Uterus (tissue), 4 donors: ENCODE results near the gene B2M. TPM values are rescaled to one million over a fixed set of nuclear protein-coding genes. Genes with fewer than 3 reads are reported as not detected.
"Not testable (repeated sequence)": the region's sequence is repeated elsewhere in the genome, so short reads cannot be mapped to it uniquely, and the experiment has no call there.

Source experiments
- DNase-seq, 2 donors: peaks; one replicate each; pipeline ENCODE4 v3.0.0-alpha.2; 2019 to 2020
- H3K27ac ChIP-seq, 2 donors: fragments of 200-600 bp; sonication (generic); 1 replicate in 1 of 2; 2 replicates in 1 of 2; pipeline ENCODE4 v1.5.1; 2016 to 2018
- H3K27me3 ChIP-seq, 2 donors: fragments of 200-600 bp; sonication (generic); one replicate each; pipeline ENCODE4 v1.5.1; 2018 to 2019; ENCODE audit warnings: control low read depth in 1 of 2
- H3K36me3 ChIP-seq, 2 donors: fragments of 200-600 bp; sonication (generic); one replicate each; pipeline ENCODE4 v1.5.1; 2019; ENCODE audit warnings: control low read depth in 1 of 2
- H3K4me1 ChIP-seq, 2 donors: fragments of 200-600 bp; sonication (generic); one replicate each; pipeline ENCODE4 v1.5.1; 2018 to 2019; ENCODE audit warnings: control low read depth in 1 of 2
- H3K4me3 ChIP-seq, 2 donors: fragments of 200-600 bp; sonication (generic); 1 replicate in 1 of 2; 2 replicates in 1 of 2; pipeline ENCODE4 v1.5.1; 2018 to 2019; ENCODE audit warnings: mild to moderate bottlenecking in 1 of 2
- H3K9me3 ChIP-seq, 2 donors: fragments of 200-600 bp; sonication (generic); one replicate each; pipeline ENCODE4 v1.5.1; 2019; ENCODE audit warnings: control low read depth in 1 of 2
- POLR2A ChIP-seq, 2 donors: fragments of 450-650 bp; IDR thresholded peaks; one replicate each; pipeline ENCODE4 v1.6.1; 2016; ENCODE audit warnings: antibody characterized with exemption in 2 of 2, mild to moderate bottlenecking in 1 of 2, moderate library complexity in 1 of 2
- intact Hi-C: fragments of 100-400 bp; cut with DNase I; formaldehyde crosslinking; loops from one replicate; pipeline ENCODE4 v1.15.1; 2023; ENCODE audit warnings: low total_unique reads
- total RNA-seq, 4 donors: library from RNA; depleted of rRNA in 3 of 4; stranded (reverse); fragments of >200 nt in 3 of 4; gene quantifications; one replicate each; pipeline versions ENCODE4 v1.1.0 to v1.2.4, GENCODE V29; 2014 to 2023
- TF ChIP-seq, protein P1 (sequence below), 4 experiments: fragments of 200-600 bp in 2 of 4; fragments of 450-650 bp in 2 of 4; sonication (generic) in 2 of 4; IDR thresholded peaks; one replicate each; pipeline ENCODE4 v1.5.1; 2016 to 2019; ENCODE audit warnings: antibody characterized with exemption in 4 of 4, mild to moderate bottlenecking in 2 of 4, moderate library complexity in 1 of 4
- donor health status: DM: yes; HTN: yes; CAD: no.

Gene B2M
- total RNA-seq, 4 donors from 2014 or later = 1,923 to 3,458 (median 2,385) TPM

DNA sequence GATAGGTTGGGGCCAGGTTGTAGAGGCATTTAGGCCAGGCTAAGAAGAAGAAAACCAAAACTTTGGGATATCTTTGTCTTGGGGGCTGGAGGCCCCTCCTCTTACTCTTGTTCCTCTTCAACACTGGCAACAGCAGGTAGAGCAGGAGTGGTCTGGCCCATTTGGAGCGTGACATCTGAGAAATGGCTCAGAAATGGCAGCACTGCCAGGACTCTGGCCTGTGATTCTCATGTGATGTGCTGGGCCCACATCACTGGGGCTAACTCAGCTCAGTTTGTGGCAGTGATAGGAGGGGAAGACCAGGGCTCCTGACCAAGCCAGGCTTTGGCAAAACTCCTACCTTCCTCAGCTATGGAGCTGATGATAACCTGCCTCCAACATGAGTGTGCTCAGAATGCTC lies 18.7 kb upstream of the B2M start:
- no peaks in the 10 kb centered on the region for H3K4me1 ChIP-seq
- no peak for TF ChIP-seq POLR2A (IDR thresholded peaks at IDR 0.05)
- TF ChIP-seq, protein P1, sequence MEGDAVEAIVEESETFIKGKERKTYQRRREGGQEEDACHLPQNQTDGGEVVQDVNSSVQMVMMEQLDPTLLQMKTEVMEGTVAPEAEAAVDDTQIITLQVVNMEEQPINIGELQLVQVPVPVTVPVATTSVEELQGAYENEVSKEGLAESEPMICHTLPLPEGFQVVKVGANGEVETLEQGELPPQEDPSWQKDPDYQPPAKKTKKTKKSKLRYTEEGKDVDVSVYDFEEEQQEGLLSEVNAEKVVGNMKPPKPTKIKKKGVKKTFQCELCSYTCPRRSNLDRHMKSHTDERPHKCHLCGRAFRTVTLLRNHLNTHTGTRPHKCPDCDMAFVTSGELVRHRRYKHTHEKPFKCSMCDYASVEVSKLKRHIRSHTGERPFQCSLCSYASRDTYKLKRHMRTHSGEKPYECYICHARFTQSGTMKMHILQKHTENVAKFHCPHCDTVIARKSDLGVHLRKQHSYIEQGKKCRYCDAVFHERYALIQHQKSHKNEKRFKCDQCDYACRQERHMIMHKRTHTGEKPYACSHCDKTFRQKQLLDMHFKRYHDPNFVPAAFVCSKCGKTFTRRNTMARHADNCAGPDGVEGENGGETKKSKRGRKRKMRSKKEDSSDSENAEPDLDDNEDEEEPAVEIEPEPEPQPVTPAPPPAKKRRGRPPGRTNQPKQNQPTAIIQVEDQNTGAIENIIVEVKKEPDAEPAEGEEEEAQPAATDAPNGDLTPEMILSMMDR (IDR thresholded peaks at IDR 0.05) = no peak
- H3K36me3 ChIP-seq = no peaks in the 10 kb centered on the region
- H3K9me3 ChIP-seq = no peaks in the 10 kb centered on the region
- no peak overlapping the region for H3K27ac ChIP-seq
- DNase-seq = no peak
- intact Hi-C loops = no loop called here
- no peaks in the 10 kb centered on the region for H3K27me3 ChIP-seq
- H3K4me3 ChIP-seq = no peak overlapping the region

DNA sequence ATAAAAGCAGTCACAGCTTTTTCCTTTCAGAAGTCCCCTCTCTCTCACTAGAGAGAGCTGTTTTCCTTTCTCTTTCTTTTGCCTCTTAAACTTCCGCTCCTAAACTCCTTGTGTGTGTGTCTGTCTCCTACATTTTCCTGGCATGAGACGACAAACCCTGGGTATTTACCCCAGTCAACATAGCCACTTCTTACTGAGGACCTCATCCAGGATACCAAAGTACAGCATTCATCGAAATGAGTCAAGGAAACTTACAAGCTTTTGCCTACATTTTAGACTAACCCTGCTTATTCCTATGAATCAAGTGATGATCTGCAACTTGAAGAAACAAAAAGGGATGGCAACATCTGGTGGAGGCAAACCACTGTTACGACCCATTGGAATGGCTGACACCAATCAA lies 16.9 kb upstream of the B2M start:
- no peaks in the 10 kb centered on the region for H3K27me3 ChIP-seq

DNA sequence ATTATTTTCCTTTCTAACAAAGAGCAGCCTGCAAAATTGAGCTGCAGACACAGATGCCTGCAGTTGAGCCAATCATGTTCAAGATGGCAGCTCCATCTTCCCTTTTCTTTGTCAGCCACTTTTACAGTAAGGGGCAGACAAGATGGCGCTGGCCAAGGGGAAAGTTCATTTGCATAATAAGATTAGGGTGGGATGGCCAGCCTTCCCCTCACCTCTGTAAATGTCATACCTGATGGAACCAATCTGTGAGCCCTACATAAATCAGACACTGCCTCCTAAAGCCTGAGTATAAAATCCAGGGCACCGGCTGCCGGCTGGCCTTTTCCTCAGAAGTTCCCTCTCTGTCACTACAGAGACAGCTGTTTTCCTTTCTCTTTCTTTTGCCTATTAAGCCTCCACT lies 16.0 kb upstream of the B2M start:
- H3K9me3 ChIP-seq = no peaks in the 10 kb centered on the region
- no peak overlapping the region for H3K4me3 ChIP-seq
- TF ChIP-seq POLR2A (IDR thresholded peaks at IDR 0.05) = no peak
- TF ChIP-seq, protein P1 (IDR thresholded peaks at IDR 0.05) = no peak
- H3K27ac ChIP-seq = no peak overlapping the region
- no peaks in the 10 kb centered on the region for H3K27me3 ChIP-seq
- H3K4me1 ChIP-seq = no peaks in the 10 kb centered on the region
- no peaks in the 10 kb centered on the region for H3K36me3 ChIP-seq
- intact Hi-C loops = no loop called here
- DNase-seq = no peak

More for the DNA sequence above, 16.9 kb upstream of the B2M start:
- no peaks in the 10 kb centered on the region for H3K4me1 ChIP-seq
- intact Hi-C loops = no loop called here
- no peak for DNase-seq
- no peak overlapping the region for H3K4me3 ChIP-seq
- H3K27ac ChIP-seq = no peak overlapping the region
- TF ChIP-seq POLR2A (IDR thresholded peaks at IDR 0.05) = no peak
- TF ChIP-seq, protein P1 (IDR thresholded peaks at IDR 0.05) = no peak
- H3K9me3 ChIP-seq = no peaks in the 10 kb centered on the region
- no peaks in the 10 kb centered on the region for H3K36me3 ChIP-seq

DNA sequence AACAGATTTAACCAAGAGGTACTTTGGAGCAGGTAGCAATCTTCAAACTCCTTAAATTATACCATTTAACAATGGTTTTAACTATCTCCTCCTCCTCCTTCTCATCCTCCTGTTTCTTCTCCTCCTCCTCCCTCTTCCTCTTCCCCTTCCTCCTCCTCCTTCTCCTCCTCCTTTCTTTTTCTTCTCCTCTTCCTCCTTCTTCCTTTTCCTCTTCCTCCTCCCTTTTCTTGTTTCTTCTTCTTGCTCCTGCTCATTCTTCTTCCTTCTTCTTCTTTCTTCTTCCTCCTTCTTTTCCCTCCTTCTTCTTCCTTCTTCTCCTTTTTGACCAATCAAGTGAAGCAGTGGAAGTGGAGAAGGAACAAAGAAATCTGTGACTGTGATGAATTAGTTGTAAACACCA lies 14.3 kb upstream of the B2M start:
- H3K36me3 ChIP-seq = no peaks in the 10 kb centered on the region
- intact Hi-C loops = no loop called here
- H3K4me3 ChIP-seq = no peak overlapping the region
- H3K27me3 ChIP-seq = no peaks in the 10 kb centered on the region
- no peaks in the 10 kb centered on the region for H3K9me3 ChIP-seq
- no peak overlapping the region for H3K27ac ChIP-seq
- H3K4me1 ChIP-seq = no peaks in the 10 kb centered on the region
- TF ChIP-seq, protein P1 (IDR thresholded peaks at IDR 0.05) = no peak
- no peak for TF ChIP-seq POLR2A (IDR thresholded peaks at IDR 0.05)
- DNase-seq = no peak

DNA sequence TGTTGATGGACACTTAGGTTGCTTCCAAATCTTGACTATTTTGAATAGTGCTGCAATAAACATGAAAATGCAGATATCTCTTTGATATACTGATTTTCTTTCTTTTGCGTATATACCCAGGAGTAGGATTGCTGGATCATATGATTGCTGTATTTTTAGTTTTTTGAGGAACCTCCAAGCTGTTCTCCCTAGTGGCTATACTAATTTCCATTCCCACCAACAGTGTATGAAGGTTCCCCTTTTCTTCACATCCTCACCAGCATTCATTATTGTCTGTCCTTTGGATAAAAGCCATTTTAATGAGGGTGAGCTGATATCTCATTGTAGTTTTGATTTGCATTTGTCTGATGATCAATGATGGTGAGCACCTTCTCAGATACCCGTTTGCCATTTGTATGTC lies 12.7 kb upstream of the B2M start:
- no peak for TF ChIP-seq POLR2A (IDR thresholded peaks at IDR 0.05)
- TF ChIP-seq, protein P1 (IDR thresholded peaks at IDR 0.05) = no peak
- DNase-seq = no peak
- Histone ChIP-seq H3K36me3 (no peaks in the 10 kb centered on the region), H3K4me1 (no peaks in the 10 kb centered on the region), H3K4me3 (no peak overlapping the region), H3K9me3 (no peaks in the 10 kb centered on the region), H3K27ac (no peak overlapping the region), H3K27me3 (no peaks in the 10 kb centered on the region)
- intact Hi-C loops = no loop called here

DNA sequence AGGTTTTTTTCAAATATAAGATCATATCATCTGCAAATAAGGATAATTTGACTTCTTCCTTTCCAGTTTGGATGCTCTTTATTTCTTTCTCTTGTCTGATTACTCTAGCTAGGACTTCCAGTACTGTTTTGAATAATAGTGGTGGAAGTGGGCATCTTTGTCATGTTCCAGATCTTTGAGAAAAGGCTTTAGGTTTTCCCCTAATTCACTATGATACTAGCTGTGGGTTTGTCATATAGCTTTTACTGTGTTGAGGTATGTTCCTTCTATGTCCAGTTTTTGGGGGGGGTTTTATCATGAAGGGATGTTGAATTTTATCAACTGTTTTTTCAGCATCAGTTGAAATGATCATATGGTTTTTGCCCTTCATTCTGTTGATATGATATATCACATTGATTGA lies 10.6 kb upstream of the B2M start:
- DNase-seq, H3K27me3 ChIP-seq, H3K36me3 ChIP-seq, H3K9me3 ChIP-seq, H3K27ac ChIP-seq, H3K4me1 ChIP-seq, H3K4me3 ChIP-seq, intact Hi-C loops: not testable (repeated sequence)
